Endodermal cell (in vitro differentiated cells): Measurements from ENCODE around the gene BICRA. TPM values are rescaled to one million over a fixed set of nuclear protein-coding genes. Genes with fewer than 3 reads are reported as not detected.

ENCODE experiments used
- DNase-seq: peaks from one replicate; pipeline ENCODE4 v3.0.0-alpha.2; 2017
- H3K27ac ChIP-seq: 2 replicates; pipeline ENCODE4 v1.5.1; 2013; ENCODE audit warnings: mild to moderate bottlenecking, low read depth, low read length, moderate library complexity
- H3K27me3 ChIP-seq: 2 replicates; pipeline ENCODE4 v1.6.1; 2013; ENCODE audit warnings: mild to moderate bottlenecking, low read length, moderate library complexity; ENCODE audit not compliant: insufficient read depth, control insufficient read depth, poor library complexity, severe bottlenecking
- H3K36me3 ChIP-seq: 2 replicates; pipeline ENCODE4 v1.7.0; 2013; ENCODE audit warnings: mild to moderate bottlenecking, low read length, moderate library complexity; ENCODE audit not compliant: control insufficient read depth, insufficient read depth
- H3K4me1 ChIP-seq: one replicate; pipeline ENCODE4 v1.7.0; 2013; ENCODE audit warnings: low read length; ENCODE audit not compliant: control insufficient read depth, insufficient read depth
- H3K4me3 ChIP-seq: 2 replicates; pipeline ENCODE4 v1.5.1; 2013; ENCODE audit warnings: mild to moderate bottlenecking, low read length, moderate library complexity
- H3K9ac ChIP-seq: 2 replicates; pipeline ENCODE4 v1.6.1; 2013; ENCODE audit warnings: mild to moderate bottlenecking, low read length, moderate library complexity; ENCODE audit not compliant: poor library complexity, severe bottlenecking; ENCODE audit errors: extremely low read depth
- H3K9me3 ChIP-seq: 2 replicates; pipeline ENCODE4 v1.6.1; 2013; ENCODE audit warnings: mild to moderate bottlenecking, low read length, moderate library complexity; ENCODE audit not compliant: control insufficient read depth
- H3K27ac Mint-ChIP-seq: 2 replicates; pipeline ENCODE4 v1.8.0; 2020; ENCODE audit warnings: mixed read lengths
- H3K27me3 Mint-ChIP-seq: 2 replicates; pipeline ENCODE4 v1.8.0; 2021; ENCODE audit warnings: mild to moderate bottlenecking, mixed read lengths; ENCODE audit not compliant: insufficient read depth
- H3K36me3 Mint-ChIP-seq: 2 replicates; pipeline ENCODE4 v1.8.0; 2020; ENCODE audit warnings: low read depth, mixed read lengths
- H3K4me1 Mint-ChIP-seq: 2 replicates; pipeline ENCODE4 v1.8.0; 2020; ENCODE audit warnings: mixed read lengths
- H3K4me3 Mint-ChIP-seq: 2 replicates; pipeline ENCODE4 v1.8.0; 2020; ENCODE audit warnings: mild to moderate bottlenecking, moderate library complexity, mixed read lengths
- H3K9me3 Mint-ChIP-seq: 2 replicates; pipeline ENCODE4 v1.8.0; 2020; ENCODE audit warnings: mild to moderate bottlenecking, mixed read lengths
- WGBS, 2 experiments: methylation state at CpG; one replicate each; pipeline versions ENCODE4 v1.1.5 to v1.1.7; 2013; ENCODE audit warnings: missing lambda C conversion rate in 2 of 2, mixed read lengths in 1 of 2; ENCODE audit not compliant: insufficient coverage in 1 of 2, insufficient read length in 1 of 2; 5-methylcytosine and 5-hydroxymethylcytosine counted together
- total RNA-seq, 2 donors: library from RNA; stranded (reverse); fragmentation: NEBNext Ultra II Directional in 1 of 2; extraction: Animal tissue kit (Norgen Biotek cat#: 25700) in 1 of 2; gene quantifications; 2 replicates in 1 of 2; 3 replicates in 1 of 2; pipeline ENCODE4 v1.2.1, GENCODE V29; 2021
- TF ChIP-seq, protein P1 (sequence below): fragments of 200-600 bp; sonication (generic); conservative IDR thresholded peaks from 2 replicates; pipeline ENCODE4 v1.5.0; 2021; ENCODE audit warnings: antibody characterized with exemption, mild to moderate bottlenecking

Gene BICRA
- total RNA-seq, 2 donors from 2014 or later = 30.0 to 30.1 TPM

- Mint-ChIP-seq H3K27me3 (peaks cover 4% of the 10 kb centered on the region), H3K36me3 (peaks cover 1% of the 10 kb centered on the region), H3K9me3 (no peaks in the 10 kb centered on the region), H3K27ac (peak overlapping the region; percentile 71), H3K4me3 (peak overlapping the region; percentile 66), H3K4me1 (peaks cover 9% of the 10 kb centered on the region)
- peak; percentile 97 for DNase-seq
- no peaks in the 10 kb centered on the region for H3K27me3 ChIP-seq
- no peak overlapping the region for H3K27ac ChIP-seq
- 18 to 20% methylated on average over 10 to 30 of the region's 30 CpGs for WGBS, 2 experiments
- no peaks in the 10 kb centered on the region for H3K36me3 ChIP-seq
- H3K9me3 ChIP-seq = no peaks in the 10 kb centered on the region
- no peaks in the 10 kb centered on the region for H3K4me1 ChIP-seq
- TF ChIP-seq, protein P1, sequence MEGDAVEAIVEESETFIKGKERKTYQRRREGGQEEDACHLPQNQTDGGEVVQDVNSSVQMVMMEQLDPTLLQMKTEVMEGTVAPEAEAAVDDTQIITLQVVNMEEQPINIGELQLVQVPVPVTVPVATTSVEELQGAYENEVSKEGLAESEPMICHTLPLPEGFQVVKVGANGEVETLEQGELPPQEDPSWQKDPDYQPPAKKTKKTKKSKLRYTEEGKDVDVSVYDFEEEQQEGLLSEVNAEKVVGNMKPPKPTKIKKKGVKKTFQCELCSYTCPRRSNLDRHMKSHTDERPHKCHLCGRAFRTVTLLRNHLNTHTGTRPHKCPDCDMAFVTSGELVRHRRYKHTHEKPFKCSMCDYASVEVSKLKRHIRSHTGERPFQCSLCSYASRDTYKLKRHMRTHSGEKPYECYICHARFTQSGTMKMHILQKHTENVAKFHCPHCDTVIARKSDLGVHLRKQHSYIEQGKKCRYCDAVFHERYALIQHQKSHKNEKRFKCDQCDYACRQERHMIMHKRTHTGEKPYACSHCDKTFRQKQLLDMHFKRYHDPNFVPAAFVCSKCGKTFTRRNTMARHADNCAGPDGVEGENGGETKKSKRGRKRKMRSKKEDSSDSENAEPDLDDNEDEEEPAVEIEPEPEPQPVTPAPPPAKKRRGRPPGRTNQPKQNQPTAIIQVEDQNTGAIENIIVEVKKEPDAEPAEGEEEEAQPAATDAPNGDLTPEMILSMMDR = no peak
- peak overlapping the region; percentile 25 for H3K9ac ChIP-seq
- peak overlapping the region; percentile 77 for H3K4me3 ChIP-seq
Measured at GRCh38 chr19:47729799-47730520, 121.0 kb downstream of the BICRA start.

- H3K9ac ChIP-seq = no peak overlapping the region
- WGBS, 2 experiments = 94% methylated on average over 6 to 8 of the region's 8 CpGs
- peaks cover 4% of the 10 kb centered on the region for H3K27me3 Mint-ChIP-seq
- H3K27me3 ChIP-seq = no peaks in the 10 kb centered on the region
- no peaks in the 10 kb centered on the region for H3K9me3 Mint-ChIP-seq
- peak overlapping the region; percentile 5 for H3K27ac Mint-ChIP-seq
- no peaks in the 10 kb centered on the region for H3K36me3 ChIP-seq
- H3K4me3 ChIP-seq = no peak overlapping the region
- no peak for DNase-seq
- peaks cover 1% of the 10 kb centered on the region for H3K36me3 Mint-ChIP-seq
- H3K4me1 Mint-ChIP-seq = peaks cover 9% of the 10 kb centered on the region
- H3K4me1 ChIP-seq = no peaks in the 10 kb centered on the region
- H3K4me3 Mint-ChIP-seq = peak overlapping the region; percentile 66
- H3K9me3 ChIP-seq = no peaks in the 10 kb centered on the region
- H3K27ac ChIP-seq = no peak overlapping the region
- TF ChIP-seq, protein P1 = no peak
Measured at GRCh38 chr19:47730521-47730889, 121.6 kb downstream of the BICRA start.

DNA sequence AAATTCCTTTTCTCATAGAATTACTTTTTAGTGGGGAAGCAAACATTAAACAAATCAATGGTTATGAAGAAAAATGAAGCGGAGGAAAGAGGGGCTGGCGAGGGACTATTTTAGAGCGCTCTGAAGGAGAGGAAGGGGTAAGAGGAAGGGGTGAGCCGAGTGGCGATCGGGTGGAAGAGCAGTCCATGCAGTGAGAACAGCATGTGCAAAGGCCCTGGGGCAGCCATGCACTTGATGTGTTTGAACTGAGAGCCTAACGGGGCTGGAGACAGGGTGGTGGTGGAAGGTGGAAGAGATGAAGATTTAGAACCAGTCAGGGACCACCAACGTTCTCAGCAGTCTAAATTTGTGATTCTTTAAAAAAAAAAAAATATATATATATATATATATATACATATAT lies 122.0 kb downstream of the BICRA start:
- Histone ChIP-seq H3K9ac (no peak overlapping the region), H3K4me3 (no peak overlapping the region), H3K9me3 (no peaks in the 10 kb centered on the region), H3K27me3 (no peaks in the 10 kb centered on the region), H3K36me3 (no peaks in the 10 kb centered on the region), H3K4me1 (no peaks in the 10 kb centered on the region), H3K27ac (no peak overlapping the region)
- H3K4me3 Mint-ChIP-seq = no peak overlapping the region
- no peak overlapping the region for H3K27ac Mint-ChIP-seq
- H3K36me3 Mint-ChIP-seq = peaks cover 1% of the 10 kb centered on the region
- TF ChIP-seq, protein P1 = no peak
- H3K4me1 Mint-ChIP-seq = peaks cover 9% of the 10 kb centered on the region
- no peaks in the 10 kb centered on the region for H3K9me3 Mint-ChIP-seq
- DNase-seq = no peak
- peaks cover 4% of the 10 kb centered on the region for H3K27me3 Mint-ChIP-seq
- WGBS, 2 experiments = 95 to 100% methylated on average over 4 to 7 of the region's 8 CpGs
